ENCODE measurements around the gene SNAP47.

The SNAP47 gene

GRCh38 chr1:227732586-227733308, 2.5 kb upstream of the SNAP47 start:
- DNase-seq = no peak

- DNase-seq = no peak
These were observed 1.9 kb upstream of the SNAP47 start for GRCh38 chr1:227733309-227733705.

GRCh38 chr1:227733751-227734545, 1.3 kb upstream of the SNAP47 start:
- no peak for DNase-seq

- DNase-seq = no peak
These were observed 734 bp upstream of the SNAP47 start for GRCh38 chr1:227734546-227734855.

- no peak for DNase-seq
These were observed 477 bp downstream of the SNAP47 start for GRCh38 chr1:227735539-227736285.

- DNase-seq = no peak
These were observed 1.7 kb downstream of the SNAP47 start for GRCh38 chr1:227736814-227737432.

- no peak for DNase-seq
These were observed 3.6 kb downstream of the SNAP47 start for GRCh38 chr1:227738820-227739219.

GRCh38 chr1:227739636-227740035, 4.4 kb downstream of the SNAP47 start:
- no peak for DNase-seq

GRCh38 chr1:227740401-227740960, 5.2 kb downstream of the SNAP47 start:
- no peak for DNase-seq

GRCh38 chr1:227741166-227741870, 6.1 kb downstream of the SNAP47 start:
- DNase-seq = no peak

GRCh38 chr1:227742738-227743715, 7.8 kb downstream of the SNAP47 start:
- DNase-seq = no peak

GRCh38 chr1:227744668-227745067, 9.4 kb downstream of the SNAP47 start:
- no peak for DNase-seq

GRCh38 chr1:227745568-227746265, 10.5 kb downstream of the SNAP47 start:
- no peak for DNase-seq

- no peak for DNase-seq
These were observed 11.4 kb downstream of the SNAP47 start for GRCh38 chr1:227746676-227747075.

GRCh38 chr1:227747382-227747781, 12.1 kb downstream of the SNAP47 start:
- DNase-seq = no peak

GRCh38 chr1:227747948-227748495, 12.8 kb downstream of the SNAP47 start:
- DNase-seq = no peak

GRCh38 chr1:227748496-227749182, 13.4 kb downstream of the SNAP47 start:
- DNase-seq = no peak

- no peak for DNase-seq
These were observed 14.0 kb downstream of the SNAP47 start for GRCh38 chr1:227749225-227749624.

- DNase-seq = no peak
These were observed 14.9 kb downstream of the SNAP47 start for GRCh38 chr1:227749916-227750710.
